HPDE6-E6E7 (cell line): Measurements from ENCODE around the gene BPGM.
A peak's percentile ranks its signal among the peaks of the same experiment; 100 is the strongest.

Experiments used
- DNase-seq: peaks from one replicate; pipeline ENCODE4 v3.0.0; 2011; ENCODE audit warnings: missing footprints; ENCODE audit errors: extremely low spot score

BPGM gene

GRCh38 chr7:134720091-134720935, 73.7 kb downstream of the BPGM start:
- DNase-seq = no peak

- no peak for DNase-seq
Measured at GRCh38 chr7:134721171-134721570, 74.5 kb downstream of the BPGM start.

- DNase-seq = no peak
Measured at GRCh38 chr7:134722786-134723322, 76.2 kb downstream of the BPGM start.

GRCh38 chr7:134723892-134724291, 77.2 kb downstream of the BPGM start:
- no peak for DNase-seq

- peak; percentile 37 for DNase-seq
Measured at GRCh38 chr7:134724606-134725005, 78.0 kb downstream of the BPGM start.

- DNase-seq = no peak
Measured at GRCh38 chr7:134726581-134726980, 79.9 kb downstream of the BPGM start.

GRCh38 chr7:134727711-134728110, 81.1 kb downstream of the BPGM start:
- DNase-seq = no peak
